GM12872 (cell line): Measurements from ENCODE around the gene PTPRR.

Experiments
- CTCF ChIP-seq: IDR thresholded peaks from 3 replicates; pipeline ENCODE4 v1.5.1; 2011; ENCODE audit warnings: low read depth, mild to moderate bottlenecking, low read length, moderate library complexity; ENCODE audit not compliant: insufficient read depth

The PTPRR gene

GRCh38 chr12:70910666-70911065, 9.9 kb downstream of the PTPRR start:
- no peak for TF ChIP-seq CTCF

GRCh38 chr12:70908978-70909377, 11.6 kb downstream of the PTPRR start:
- no peak for TF ChIP-seq CTCF

GRCh38 chr12:70907412-70907811, 13.1 kb downstream of the PTPRR start:
- TF ChIP-seq CTCF = no peak

GRCh38 chr12:70895956-70896355, 24.6 kb downstream of the PTPRR start:
- TF ChIP-seq CTCF = no peak

- TF ChIP-seq CTCF = no peak
Observed at GRCh38 chr12:70892593-70892992, 27.9 kb downstream of the PTPRR start.

GRCh38 chr12:70890895-70891832, 29.4 kb downstream of the PTPRR start:
- TF ChIP-seq CTCF = no peak

- no peak for TF ChIP-seq CTCF
Observed at GRCh38 chr12:70885956-70886355, 34.6 kb downstream of the PTPRR start.
